ENCODE results near the gene RASAL1. TPM values are rescaled to one million over a fixed set of nuclear protein-coding genes. Genes with fewer than 3 reads are reported as not detected.

RASAL1 gene
- total RNA-seq, 4 donors from 2014 or later = 17.4 to 98.7 (median 56.6) TPM

GRCh38 chr12:113140706-113141105 lies 5.1 kb upstream of the RASAL1 start:
- H3K27me3 ChIP-seq = peaks cover 0 to 18% (median 0%) of the 10 kb centered on the region in 4 donors
- TF ChIP-seq CTCF (IDR thresholded peaks at IDR 0.05) (no peak), POLR2A (IDR thresholded peaks at IDR 0.05) (no peak)
- no peak overlapping the region for H3K27ac ChIP-seq
- intact Hi-C loops (cut with DNase I) = no loop called here
- DNase-seq = no peak
- H3K9me3 ChIP-seq = no peaks in the 10 kb centered on the region
- H3K36me3 ChIP-seq = no peaks in the 10 kb centered on the region
- WGBS, 2 donors = 69 to 75% methylated on average over 7 of the region's 7 CpGs
- H3K4me1 ChIP-seq = peaks cover 0 to 38% (median 4%) of the 10 kb centered on the region in 3 donors
- no peak overlapping the region for H3K4me3 ChIP-seq

DNA sequence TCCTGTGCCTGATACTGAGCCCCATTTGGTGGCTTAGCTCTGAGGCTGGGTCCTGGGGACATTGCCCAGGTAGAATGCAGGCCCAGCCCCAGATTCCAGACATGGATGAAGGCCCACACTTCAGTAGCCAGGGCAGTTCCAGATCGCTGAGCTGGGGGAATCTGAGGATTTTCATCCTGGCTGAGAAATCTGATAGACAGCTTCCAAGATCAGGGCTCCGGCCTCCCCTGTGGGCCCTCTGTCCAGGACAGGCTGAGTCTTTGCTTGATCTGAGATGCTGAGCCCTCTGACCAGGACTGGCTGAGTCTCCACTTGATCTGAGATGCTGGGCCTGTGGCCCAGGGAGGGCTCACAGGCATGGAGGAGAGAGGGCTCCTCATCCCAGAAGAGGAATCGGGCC lies 3.3 kb upstream of the RASAL1 start:
- no peak overlapping the region for H3K4me3 ChIP-seq
- intact Hi-C loops (cut with DNase I) = no loop called here
- no peak for DNase-seq
- no peaks in the 10 kb centered on the region for H3K36me3 ChIP-seq
- WGBS, 2 donors = 80 to 100% methylated on average over 1 to 2 of the region's 3 CpGs
- H3K4me1 ChIP-seq = peaks cover 0 to 47% (median 7%) of the 10 kb centered on the region in 3 donors
- H3K9me3 ChIP-seq = no peaks in the 10 kb centered on the region
- H3K27ac ChIP-seq = peak overlapping the region in 1 of 4 donors; percentile 87
- H3K27me3 ChIP-seq = peaks cover 0 to 37% (median 1%) of the 10 kb centered on the region in 4 donors
- TF ChIP-seq CTCF (IDR thresholded peaks at IDR 0.05) = no peak
- TF ChIP-seq POLR2A (IDR thresholded peaks at IDR 0.05) = no peak

DNA sequence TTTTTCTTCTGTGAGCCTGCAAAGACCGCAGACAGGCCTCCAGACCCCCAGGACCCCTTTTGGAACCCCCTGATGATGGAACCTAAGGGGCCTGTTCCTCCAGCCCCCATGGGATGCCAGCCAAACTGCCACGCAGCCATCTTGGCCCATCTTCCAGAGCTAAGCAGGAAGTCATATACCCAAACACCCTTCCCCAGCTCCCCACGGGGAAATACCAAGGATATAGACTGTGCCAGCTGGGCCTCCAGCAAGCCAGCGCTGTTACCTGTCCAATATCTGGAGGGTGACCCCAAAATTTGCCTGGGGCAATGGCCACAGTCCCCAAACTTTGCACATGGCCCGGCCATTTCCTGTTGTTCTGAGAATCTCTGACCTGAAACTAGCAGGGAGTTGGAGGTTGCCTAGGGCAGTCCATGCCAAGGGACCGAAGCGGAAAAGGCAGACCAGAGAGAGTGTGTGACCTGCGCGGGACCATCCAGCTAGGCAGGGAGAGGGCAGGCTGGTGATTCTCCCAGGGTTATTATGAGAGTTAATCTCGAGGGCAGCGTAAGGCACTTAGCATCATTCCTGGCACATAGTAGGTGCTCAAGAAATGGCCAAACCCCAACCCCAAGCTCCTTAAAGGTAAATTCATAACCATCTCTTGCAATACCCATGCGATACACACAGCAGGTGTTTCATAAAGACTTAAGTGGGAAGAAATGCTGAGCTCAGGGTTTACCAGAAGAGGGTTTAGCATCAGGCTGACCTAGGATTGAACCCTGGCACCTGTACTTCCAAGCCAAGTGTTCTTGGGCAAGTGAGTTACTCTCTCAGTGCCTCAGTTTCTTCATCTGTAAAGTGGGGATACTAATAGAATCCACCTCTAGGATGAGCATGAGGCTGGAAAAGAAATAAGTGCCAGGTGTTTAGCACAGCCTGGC lies 2.6 kb upstream of the RASAL1 start:
- no peak for DNase-seq
- H3K9me3 ChIP-seq = no peaks in the 10 kb centered on the region
- H3K27ac ChIP-seq = peak overlapping the region; percentile 31 to 87 (median 80)
- H3K4me1 ChIP-seq = peaks cover 0 to 47% (median 7%) of the 10 kb centered on the region in 3 donors
- intact Hi-C loops (cut with DNase I) = no loop called here
- no peak overlapping the region for H3K4me3 ChIP-seq
- no peaks in the 10 kb centered on the region for H3K36me3 ChIP-seq
- H3K27me3 ChIP-seq = peaks cover 0 to 42% (median 1%) of the 10 kb centered on the region in 4 donors
- 84% methylated on average over 9 to 10 of the region's 12 CpGs for WGBS, 2 donors
- TF ChIP-seq POLR2A (IDR thresholded peaks at IDR 0.05) (no peak), CTCF (IDR thresholded peaks at IDR 0.05) (no peak)

DNA sequence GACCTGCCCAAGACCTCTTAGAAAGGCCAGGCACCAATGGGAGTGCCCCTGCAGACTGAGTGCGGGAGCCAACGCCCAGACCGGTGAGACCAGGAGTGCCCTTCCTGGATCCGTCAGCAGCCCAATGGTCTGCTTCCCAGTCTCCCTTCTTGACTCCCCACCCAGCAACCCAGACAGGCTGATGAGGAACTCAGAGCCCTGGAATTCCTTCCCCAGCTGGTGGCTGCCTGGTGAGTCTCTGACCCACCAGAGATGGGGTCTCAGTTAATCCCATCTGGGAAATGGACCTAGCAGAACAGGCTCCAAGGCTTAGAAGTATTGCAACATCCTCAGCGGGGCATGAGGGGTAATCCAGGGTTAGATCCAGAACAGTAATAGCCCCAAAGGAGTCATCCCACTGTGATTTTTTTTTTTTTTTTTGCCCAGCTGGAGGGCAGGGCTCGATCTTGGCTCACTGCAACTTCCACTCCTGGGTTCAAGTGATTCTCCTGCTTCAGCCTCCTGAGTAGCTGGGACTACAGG lies 1.5 kb upstream of the RASAL1 start:
- Histone ChIP-seq H3K9me3 (no peaks in the 10 kb centered on the region), H3K27me3 (peaks cover 0 to 44% (median 1%) of the 10 kb centered on the region in 4 donors), H3K4me1 (peaks cover 0 to 42% (median 7%) of the 10 kb centered on the region in 3 donors), H3K36me3 (no peaks in the 10 kb centered on the region), H3K4me3 (no peak overlapping the region), H3K27ac (peak overlapping the region; percentile 72 to 87 (median 84))
- intact Hi-C loops (cut with DNase I) = no loop called here
- WGBS, 2 donors = 36 to 56% methylated on average over 4 to 6 of the region's 6 CpGs
- TF ChIP-seq CTCF (IDR thresholded peaks at IDR 0.05) = no peak
- no peak for TF ChIP-seq POLR2A (IDR thresholded peaks at IDR 0.05)
- no peak for DNase-seq

Measured in esophagus squamous epithelium (tissue), 5 donors.